GM21381 (cell line): ENCODE data around the gene SALL2.
"Not testable (repeated sequence)": the region's sequence is repeated elsewhere in the genome, so short reads cannot be mapped to it uniquely, and the experiment has no call there.

ENCODE experiments used
- ATAC-seq: cut with Tn5 transposase; IDR thresholded peaks from one replicate; pipeline ENCODE4 v1.9.1; 2021; ENCODE audit warnings: mild to moderate bottlenecking, moderate library complexity; ENCODE audit not compliant: unreplicated experiment

Gene SALL2

DNA sequence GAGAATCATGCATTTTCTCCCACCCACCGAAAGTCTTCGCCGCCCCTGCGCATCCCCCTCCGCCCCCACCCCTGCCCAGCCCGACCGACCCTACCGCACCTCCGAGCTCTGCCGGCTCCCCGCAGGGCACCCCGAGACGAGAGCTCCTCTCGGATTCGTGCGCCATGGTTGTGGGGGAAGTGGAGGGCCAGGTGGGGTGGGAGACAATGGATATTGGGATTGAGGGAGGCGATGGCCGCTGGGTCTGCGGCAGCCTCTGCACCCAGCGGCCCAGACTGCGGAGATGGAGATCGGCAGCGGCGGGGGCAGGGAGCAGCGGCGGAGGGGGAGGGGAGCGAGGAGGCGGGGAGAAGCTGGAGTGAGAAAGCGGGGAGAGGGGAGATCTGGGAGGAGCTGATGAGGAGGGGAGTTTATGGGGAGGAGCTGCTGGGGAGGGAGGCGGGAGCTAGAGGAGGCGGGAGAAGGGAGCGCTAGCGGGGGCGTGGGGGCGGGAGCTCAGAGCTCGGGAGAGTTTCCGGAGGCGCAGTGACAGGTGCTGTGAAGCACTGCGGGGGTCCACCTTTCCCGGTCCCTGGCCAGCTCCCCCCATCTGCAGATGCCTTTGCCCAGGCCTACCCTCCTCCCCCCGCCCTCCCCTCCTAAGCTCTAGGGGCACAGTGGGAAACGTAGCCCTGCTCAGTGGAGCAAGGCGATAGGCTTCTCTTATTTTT lies at the start of gene SALL2:
SALL2 (minus strand) TSS at position 385 of the 710 bp plus-strand sequence; CDS start at position 166, 219 bp downstream.
- no peak for ATAC-seq

DNA sequence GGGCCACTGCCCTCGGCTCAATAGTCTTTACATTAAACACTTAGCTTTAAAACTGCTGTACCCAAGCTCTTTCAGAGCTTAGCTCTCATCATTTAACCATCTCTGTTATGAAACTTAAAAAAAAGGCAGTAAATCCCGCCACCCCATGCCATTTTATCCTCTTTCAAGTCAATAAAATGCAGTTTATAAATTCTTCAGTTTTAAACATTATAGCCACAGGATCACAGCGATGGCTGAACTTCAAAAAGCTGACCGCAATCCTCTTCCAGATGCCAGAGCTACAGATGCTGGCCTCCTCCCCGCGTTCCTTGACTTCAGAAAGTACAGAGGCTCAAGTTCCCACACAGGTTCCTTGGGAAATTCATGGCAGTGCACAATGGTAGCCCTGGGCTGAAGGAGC lies 49.5 kb upstream of the SALL2 start:
- no peak for ATAC-seq

DNA sequence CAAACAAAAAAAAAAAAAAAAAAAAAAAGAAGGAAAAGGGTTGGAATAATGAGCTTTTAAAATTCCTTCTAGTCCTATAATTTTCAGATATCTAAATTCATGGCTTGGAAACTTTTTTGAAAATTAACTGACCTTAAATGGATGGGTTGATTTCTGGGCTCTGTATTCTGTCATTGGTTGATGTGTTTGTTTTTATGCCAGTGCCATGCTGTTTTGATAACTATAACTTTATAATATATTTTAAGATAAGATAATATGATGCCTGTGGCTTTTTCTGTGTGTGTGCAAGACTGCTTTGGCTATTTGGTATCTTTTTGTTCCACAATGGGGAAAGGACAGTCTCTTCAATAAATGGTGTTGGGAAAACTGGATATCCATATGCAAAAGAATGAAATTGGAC lies 46.5 kb upstream of the SALL2 start:
- ATAC-seq: no peak

DNA sequence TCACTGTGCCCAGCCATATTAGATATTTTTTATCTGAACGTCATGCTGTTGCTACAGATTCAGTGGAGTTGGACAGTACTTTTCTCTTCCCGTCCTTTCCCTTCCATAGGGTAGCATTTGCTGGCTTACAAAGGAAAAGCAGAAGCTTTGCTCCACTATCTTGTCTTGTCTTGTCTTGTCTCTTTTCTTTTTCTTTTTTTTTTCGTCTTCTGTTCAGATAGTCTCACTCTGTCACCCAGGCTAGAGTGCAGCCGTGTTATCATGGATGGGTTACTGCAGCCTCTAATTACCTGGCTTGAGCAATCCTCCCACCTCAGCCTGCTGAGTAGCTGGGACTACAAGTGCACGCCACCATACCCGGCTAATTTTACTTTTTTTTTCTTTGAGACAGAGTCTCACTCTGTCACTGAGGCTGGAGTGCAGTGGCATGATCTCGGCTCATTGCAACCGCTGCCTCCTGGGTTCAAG lies 32.6 kb upstream of the SALL2 start:
- no peak for ATAC-seq

DNA sequence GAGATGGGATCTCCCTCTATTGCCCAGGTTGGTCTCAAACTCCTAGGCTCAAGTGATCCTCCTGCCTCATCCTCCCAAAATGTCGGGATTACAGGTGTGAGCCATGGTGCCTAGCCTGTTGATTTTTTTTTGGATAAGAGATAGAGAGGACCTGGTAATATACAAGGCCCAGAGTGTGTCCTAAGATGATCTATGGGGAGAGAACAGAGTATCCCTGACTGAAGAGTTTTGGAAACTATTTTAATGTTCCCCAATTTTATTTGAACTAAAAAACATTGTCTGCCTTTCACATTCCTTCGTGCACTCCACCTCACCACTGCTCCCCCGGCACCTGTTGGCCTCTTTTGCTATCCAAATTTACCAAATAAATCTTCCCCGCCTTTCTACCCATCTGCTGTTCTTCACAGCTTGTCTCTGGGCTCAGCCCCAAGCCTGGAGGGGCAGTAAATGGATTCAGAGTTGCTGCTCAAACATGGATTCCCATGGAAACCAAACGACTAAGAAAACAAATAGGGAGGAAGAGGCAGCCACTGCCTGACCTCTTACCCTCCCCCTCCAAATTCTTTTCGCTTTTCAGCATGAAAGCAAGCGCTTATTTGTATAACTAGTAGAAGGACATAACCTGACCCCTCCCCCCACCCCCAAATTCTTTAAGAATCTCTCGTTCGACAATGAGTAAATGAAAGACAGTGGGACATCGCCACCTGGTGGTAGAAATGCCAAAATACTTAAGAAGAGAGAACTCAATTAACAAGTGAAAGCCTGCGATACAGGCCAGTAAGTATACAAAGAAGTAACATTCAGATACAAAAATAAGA lies 31.1 kb upstream of the SALL2 start:
- peak; percentile 52 for ATAC-seq

DNA sequence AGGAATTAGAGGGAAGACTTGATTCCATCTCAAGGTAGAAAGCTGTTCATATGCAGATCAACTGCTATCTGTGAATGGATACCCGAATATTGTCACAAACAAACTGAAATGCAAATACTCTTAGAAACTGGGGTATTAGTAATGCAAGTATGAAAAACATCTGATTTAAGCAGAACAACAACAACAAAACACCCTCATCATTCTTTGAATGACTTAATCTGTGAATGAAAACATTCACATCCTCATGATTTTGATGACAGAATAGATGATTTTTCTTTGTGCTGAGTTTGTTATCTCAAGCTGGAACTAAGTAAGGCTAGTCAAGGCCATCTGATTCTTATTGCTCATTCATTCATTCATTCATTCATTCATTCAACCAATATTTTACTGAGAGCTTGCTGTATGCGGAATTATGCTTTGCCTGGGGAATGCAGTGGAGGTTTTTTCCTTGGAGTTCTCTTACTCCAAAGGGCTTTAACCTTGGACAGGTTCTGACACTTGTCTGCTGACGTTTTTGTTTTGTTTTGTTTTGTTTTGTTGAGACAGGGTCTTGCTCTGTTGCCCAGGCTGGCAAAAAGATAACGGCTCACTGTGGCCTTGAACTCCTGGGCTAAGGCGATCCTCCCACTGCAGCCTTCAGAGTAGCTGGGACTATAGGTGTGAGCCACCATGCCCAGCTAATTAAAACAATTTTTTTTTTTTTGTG lies 30.4 kb upstream of the SALL2 start:
- ATAC-seq: no peak

DNA sequence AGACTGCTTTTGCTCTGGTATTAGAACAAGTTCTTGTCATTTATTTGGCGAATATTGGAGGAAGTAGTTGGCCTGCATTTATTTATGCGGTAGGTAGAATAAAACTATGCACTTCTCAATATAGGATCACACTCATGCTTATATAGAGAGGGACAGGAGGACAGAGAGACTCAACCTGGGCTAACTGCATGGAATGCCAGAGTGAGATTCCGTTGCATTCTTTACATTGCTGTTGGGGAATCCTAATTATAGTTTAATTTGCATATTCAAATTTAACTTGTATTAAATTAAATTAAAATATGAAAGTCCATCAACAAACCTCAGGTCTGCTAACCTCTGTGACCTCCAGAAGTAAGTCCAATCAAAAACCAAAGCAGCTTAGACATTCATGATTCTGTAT lies 27.1 kb upstream of the SALL2 start:
- no peak for ATAC-seq

DNA sequence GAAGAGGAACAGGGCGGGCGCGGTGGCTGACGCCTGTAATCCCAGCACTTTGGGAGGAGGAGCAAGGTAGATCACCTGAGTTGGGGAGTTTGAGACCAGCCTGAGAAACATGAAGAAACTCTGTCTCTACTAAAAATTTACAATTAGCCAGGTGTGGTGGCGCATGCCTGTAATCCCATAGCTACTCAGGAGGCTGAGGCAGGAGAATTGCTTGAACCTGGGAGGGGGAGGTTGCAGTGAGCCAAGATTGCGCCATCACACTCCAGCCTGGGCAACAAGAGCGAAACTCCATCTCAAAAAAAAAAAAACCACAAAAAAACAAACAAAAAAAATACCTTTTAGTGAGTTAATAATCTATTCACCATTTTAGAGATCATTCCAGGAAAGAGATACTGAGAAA lies 18.4 kb upstream of the SALL2 start:
- ATAC-seq: not testable (repeated sequence)

DNA sequence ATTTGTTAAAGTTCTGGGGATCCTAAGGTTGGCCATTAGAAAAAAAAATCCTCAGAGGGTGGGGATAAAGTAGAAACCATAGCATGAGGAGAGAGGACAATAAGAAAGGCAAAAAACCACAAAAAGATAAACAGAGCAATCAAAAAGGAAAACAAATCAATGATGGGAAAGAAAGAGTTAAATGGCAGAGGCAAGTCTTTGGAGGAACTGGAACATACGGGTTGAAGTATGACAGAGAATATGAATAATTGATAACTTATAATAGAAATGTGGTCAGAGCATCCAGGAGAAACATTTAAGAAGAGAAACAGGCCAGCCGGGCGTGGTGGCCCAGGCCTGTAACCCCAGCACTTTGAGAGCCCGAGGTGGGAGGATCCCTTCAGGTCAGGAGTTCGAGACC lies 17.8 kb upstream of the SALL2 start:
- no peak for ATAC-seq

DNA sequence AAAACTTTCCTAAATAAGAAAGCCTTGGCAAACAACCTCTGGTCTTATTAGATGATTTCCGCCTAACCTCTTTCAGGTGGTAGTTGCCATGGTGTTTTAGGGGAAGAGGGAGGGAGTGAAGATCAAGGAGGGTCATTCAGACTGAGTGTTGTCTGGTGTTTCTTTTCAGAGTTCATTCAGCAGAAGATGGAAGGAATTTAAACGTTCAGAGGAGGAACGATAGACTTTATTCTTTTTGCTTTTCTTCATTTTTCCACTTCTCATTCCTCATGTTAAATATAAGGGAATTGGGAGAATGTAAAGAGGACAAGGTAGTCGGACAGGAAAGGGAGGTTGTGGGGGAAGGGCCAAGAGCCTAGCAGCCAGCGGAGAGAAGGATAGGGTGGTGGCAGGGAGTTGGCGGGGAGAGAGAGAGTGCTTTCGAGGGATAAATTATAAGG lies 17.4 kb upstream of the SALL2 start:
- no peak for ATAC-seq

DNA sequence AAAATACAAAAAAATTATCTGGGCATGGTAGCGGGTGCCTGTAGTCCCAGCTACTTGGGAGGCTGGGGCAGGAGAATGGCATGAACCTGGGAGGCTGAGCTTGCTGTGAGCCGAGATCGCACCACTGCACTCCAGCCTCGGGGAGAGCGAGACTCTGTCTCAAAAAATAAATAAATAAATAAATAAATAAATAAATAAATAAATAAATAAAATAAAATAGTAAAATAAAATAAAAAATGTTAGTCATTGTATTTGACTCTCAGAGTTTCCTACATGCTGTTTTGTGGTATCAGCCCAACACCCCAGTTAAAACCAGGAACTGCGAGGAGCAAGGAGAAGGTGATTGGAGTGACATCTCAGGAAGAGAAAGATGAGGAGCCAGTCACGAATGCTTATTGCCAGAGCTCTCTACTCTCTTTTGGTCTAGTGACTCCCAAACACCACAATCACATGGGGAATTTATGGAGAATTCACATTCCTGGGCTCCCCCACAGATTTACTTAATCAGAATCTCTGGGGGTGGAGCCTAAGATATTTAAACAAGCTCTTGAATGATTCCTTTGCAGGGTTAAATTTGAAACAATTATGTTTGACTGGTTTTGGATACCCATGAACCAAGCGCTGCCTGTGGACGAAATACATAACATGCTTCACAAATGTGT lies 15.4 kb upstream of the SALL2 start:
- ATAC-seq: no peak

DNA sequence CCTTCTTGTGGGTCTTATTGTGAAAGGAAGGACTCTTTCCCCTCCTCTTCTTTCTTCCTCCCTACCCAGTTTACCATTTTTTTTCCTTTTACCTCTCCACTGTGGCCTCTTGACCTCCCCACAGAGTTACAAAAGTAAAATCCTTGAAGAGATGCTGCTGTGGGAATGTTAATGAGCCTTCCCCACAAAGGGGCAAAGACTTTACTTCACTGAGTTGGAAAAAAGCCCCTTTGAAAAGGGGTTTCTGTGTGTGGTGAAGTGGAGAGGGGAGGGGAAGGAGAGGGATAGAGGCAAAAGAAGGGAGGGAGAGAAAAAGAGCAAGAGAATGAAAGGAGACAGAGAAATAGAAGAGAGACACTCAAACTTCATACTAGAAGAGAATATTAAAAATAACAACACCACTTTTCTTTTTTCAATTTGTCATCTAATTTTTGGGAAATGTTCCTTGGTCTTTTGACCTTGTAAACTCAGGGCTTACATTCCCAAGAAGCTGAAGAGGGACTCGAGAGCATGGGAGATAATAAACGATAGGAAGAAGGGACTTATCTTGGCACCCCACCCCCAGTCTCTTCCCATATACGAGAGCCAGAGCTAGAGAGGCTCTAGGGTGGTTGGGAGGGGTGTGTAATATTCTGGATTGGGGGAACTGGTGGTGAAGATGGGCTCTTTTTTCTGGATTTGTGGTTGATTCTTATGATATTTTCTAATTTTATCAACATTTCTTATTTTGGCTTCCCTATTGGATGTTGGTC lies 13.2 kb upstream of the SALL2 start:
- no peak for ATAC-seq

DNA sequence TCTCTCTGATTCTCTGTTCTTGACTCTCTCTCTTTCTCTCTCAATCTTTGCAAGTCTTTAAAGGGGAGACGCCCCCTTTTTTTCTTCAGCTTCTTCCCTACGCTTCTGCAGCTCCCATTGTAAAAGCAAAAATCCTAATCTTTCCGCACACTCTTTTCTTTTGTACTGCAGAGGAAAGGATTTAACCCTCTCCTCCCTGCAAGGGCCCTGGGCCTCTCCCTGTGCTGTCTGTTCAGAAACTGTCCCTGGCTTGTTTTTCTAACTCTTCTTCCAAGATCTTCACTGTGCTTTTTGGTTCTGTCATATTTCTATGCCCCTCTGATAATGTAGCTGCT lies 10.9 kb upstream of the SALL2 start:
- ATAC-seq: no peak

DNA sequence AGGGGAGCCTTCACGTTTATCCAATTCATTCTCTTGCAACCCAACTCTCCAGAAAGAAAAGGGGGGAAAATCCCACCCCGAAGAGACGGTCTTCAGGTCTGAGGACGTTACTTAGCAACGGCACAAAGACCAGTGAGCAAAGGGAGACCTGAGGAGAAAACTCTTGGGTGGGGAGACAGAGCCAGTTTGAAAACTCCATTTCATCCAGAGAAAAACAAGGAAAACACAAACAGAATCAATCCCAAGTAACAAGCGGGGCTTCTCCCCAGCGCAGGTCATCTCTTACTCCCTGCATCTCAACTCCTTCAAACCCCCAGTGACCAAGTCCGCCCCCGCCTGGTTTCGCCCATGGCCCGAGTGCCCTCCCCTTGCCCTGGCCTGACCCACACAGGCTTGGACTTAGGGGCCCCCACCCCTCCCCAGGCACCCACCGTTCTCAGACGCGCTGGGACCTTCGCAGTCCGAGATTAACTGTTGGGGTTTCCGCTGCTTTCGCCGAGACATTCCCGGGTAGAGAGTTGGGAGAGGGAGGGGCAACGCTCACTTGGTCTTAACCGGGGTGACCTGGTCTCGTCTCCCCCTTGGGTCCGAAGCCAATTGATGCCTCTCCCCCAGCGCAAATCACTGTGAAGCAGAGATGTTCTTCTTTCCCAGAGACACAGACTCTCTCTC lies 10.4 kb upstream of the SALL2 start:
- ATAC-seq: no peak

DNA sequence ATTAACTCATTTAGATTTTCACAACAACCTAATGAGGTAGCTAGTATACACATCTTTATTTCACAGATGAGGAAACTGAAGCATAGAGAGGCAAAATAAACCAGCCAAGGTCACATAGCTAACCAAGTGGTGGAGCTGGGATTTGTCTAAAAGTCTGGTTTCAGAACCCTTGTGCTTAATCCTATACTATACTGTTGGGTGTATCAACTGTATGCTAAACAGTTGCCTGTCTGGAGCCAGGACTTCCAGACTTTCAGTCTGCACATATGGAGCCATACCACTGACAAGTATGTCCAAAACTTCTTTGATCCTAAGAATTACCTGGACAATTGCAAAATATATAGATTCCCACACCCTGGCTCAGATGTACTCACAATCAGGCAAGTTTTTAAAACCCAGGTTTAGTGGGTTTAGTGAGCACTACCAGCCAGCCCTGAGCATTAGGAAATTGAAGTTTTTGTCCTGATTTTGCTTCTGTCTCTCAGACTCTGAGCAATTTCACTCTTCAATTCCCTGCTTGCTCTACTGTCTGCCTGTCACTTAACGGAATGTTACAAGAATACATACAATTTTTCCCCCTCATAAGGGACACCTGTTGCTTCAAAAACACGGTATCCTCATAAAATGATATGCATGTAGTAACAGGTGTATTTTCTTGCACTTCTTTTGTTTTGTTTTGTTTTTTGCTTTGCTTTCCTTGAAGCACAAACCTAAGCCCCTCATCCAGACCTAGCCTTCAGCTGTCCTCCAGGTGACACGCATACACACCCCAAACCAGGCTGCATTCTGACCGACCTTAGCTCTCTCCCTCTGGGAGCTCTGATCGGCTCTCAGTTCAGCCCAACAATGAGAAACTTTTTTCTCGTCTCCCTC lies 9.6 kb upstream of the SALL2 start:
- no peak for ATAC-seq

DNA sequence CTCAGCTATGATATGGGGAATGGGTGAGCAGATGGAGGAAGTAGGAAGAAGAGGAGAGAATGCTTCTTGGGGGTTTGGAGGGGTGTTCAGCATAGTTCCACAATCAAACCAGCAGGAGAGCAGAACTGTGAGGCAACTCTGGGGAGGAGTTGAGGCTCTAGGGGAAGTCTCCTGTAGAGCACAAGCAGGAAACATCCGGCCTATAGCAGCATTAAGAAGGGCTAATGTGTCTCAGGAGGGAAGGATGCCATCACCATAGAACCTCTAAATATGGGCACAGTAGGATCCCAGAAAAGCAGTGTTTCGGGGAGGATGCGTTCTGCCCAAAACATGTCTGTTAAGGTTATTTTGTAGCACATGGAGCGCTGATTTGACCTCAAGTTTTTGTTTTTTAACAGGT lies 8.4 kb upstream of the SALL2 start:
- ATAC-seq: no peak

DNA sequence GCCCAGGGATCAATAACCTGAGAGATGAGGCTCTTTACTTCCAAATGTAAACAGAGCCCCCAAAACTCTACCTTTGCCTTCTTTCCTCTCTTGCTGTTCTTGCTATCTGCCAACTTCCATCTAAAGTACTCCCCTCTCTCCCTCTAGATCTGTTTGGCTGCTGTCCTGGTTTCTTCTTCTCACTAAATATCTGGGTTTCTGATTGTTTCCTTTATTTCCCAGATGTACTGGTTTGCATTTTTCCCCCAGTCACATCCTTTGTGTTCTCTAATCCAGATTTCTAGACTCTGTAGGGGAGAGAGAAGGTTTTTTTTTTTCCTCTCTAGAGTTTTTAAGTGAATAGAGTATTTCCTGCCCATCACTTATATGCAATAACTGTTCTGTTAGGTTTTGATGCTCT lies 7.1 kb upstream of the SALL2 start:
- ATAC-seq: no peak

DNA sequence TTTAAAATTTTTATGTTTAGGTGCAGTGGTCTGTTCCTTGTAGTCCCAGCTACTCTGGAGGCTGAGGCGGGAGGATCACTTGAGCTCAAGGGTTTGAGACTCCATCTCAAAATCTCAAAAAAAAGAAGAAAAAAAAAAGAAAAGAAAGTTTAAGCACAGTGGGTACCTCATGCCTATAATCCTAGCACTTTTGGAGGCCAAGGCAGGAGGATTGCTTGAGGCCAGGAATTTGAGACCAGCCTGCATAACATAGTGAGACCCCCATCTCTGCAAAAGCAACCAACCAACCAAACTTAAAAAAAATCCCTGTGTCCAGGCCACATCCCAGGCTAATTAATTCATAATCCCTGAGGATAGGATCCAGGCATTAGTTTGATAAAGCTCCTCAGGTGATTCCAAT lies 3.4 kb upstream of the SALL2 start:
- no peak for ATAC-seq
